ENCODE results near the gene WDR33.

GRCh38 chr2:127740665-127741288 is 70.2 kb downstream of the WDR33 start:
- TF ChIP-seq CTCF (CRISPR knock-in tag; IDR thresholded peaks at IDR 0.05) (no peak), BCLAF1 (IDR thresholded peaks at IDR 0.05) (no peak), MIXL1 (CRISPR knock-in tag; IDR thresholded peaks at IDR 0.05) (no peak), U2AF2 (IDR thresholded peaks at IDR 0.05; ENCODE audit: low read depth, low read length) (no peak), ZZZ3 (CRISPR knock-in tag; IDR thresholded peaks at IDR 0.05; ENCODE audit: borderline replicate concordance) (no peak), KDM2A (CRISPR knock-in tag; IDR thresholded peaks at IDR 0.05; ENCODE audit: borderline replicate concordance, low read depth) (no peak), ATAD3A (CRISPR knock-in tag; IDR thresholded peaks at IDR 0.05) (no peak), AFF4 (CRISPR knock-in tag; IDR thresholded peaks at IDR 0.05) (no peak), ATF7 (IDR thresholded peaks at IDR 0.05) (no peak), ATF7 (CRISPR knock-in tag; IDR thresholded peaks at IDR 0.05) (no peak), ZNF740 (CRISPR knock-in tag; IDR thresholded peaks at IDR 0.05) (no peak), CBX2 (IDR thresholded peaks at IDR 0.05; ENCODE audit: low read depth, low read length) (no peak), CBX2 (CRISPR knock-in tag; IDR thresholded peaks at IDR 0.05; ENCODE audit: low read depth) (no peak), CHCHD3 (CRISPR knock-in tag; IDR thresholded peaks at IDR 0.05) (no peak)
